ENCODE results near the gene P2RX5.

P2RX5 gene

GRCh38 chr17:3657874-3658783 lies 37.8 kb downstream of the P2RX5 start:
- no peak for DNase-seq (ENCODE audit: low read depth in 2 of 2, low spot score in 1 of 2)

DNA sequence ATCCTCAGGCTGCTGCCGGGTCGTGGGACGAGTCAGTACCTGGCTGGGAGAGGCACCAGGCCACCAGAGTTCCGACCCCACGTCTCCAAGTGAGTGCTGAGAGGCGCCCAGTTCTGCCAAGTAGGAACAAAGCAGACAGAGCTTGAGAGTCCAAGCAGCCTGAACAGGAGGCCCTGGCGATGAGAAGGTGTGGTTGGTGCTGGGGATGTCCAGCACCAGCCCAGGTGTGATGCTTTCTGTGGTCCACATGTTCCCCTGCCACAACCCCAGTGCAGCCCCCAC lies 38.4 kb downstream of the P2RX5 start:
- no peak for DNase-seq (ENCODE audit: low read depth in 2 of 2, low spot score in 1 of 2)

DNA sequence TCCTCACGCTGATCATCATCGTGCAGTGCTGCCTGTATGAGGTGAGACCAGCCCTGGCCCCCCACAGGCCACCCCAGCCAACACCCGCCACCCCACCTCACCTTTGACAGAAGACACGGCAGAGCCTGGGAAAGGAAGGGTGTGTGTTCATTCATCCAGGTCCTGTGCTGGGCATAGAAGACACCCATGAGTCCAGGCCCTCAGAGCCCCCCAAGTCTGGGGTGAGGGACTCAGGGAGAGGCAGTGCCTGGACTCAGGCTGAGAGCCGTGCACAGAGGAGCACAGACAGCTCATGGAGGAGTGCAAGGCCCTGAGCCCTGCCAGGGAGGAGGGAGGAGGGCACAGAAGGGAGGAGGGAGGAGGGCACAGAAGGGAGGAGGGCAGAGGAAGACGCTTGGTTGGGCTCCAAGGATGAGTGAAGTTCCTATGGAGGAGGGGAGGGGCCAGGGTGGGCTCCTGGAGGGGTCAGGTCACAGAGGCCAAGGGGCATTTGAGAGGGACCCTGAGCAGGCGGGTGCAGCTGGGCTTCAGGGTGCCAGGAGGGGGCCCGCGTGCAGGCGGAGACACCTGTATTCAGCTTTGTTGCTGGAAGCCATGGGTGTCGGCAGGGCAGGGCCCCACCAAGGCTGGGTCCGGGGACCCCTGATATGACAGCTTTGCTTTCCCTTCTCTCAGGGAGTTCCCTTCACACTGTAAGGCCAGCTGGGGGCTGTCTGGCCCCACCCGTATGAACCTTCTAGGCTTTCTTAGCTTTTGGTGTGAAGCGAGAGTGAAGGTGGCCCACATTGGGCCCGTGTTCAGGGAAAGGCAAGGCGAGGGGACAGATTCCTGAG lies 39.0 kb downstream of the P2RX5 start:
- DNase-seq (ENCODE audit: low read depth in 2 of 2, low spot score in 1 of 2) = no peak

- DNase-seq (ENCODE audit: low read depth in 2 of 2, low spot score in 1 of 2) = no peak
Observed at GRCh38 chr17:3656353-3656752, 39.6 kb downstream of the P2RX5 start.

DNA sequence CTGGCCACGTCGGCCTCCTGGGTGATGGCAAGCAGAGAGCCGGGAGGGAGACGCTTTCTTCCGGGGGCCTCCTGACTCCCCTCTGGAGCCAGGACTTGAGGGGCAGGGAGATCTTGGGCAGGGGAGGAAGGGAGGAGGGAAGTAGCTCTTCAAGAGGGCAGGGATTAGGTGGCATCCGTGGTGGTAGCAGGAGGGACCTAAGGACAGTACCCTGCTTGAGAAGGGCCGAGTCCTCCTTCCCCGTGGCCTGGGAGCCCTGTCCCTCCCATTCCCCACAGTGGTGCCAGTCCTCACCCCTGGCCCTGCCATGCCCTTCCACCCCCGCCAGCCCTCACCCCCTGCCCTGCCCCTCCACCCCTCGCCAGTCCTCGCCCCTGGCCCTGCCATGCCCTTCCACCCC lies 40.2 kb downstream of the P2RX5 start:
- no peak for DNase-seq (ENCODE audit: low read depth in 2 of 2, low spot score in 1 of 2)

GRCh38 chr17:3647769-3648555 lies 48.0 kb downstream of the P2RX5 start:
- no peak for DNase-seq (ENCODE audit: low read depth in 2 of 2, low spot score in 1 of 2)

GRCh38 chr17:3647251-3647650 lies 48.7 kb downstream of the P2RX5 start:
- DNase-seq (ENCODE audit: low read depth in 2 of 2, low spot score in 1 of 2) = no peak

- DNase-seq (ENCODE audit: low read depth in 2 of 2, low spot score in 1 of 2) = no peak
Observed at GRCh38 chr17:3645310-3645709, 50.6 kb downstream of the P2RX5 start.

DNA sequence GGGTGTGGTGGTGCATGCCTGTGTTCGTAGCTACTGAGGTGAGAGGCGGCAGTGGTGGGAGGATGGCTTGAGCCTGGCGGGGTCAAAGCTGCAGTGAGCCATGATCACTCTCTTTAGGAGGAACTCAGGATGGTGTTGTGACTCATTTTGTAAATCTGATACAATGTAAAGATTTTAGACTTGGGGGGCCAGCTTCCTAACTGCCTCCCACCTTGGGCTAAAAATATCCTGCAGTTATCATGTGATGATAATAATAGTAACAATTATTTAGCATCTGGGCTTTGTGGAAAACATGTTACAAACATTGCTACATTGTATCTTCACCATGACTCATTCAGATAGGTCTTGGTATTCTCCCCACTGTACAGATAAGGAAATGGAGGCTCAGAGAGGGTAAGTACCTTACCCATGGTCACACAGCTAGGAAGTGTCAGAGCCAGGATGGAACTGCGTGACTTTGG lies 52.0 kb downstream of the P2RX5 start:
- DNase-seq (ENCODE audit: low read depth in 2 of 2, low spot score in 1 of 2) = no peak

DNA sequence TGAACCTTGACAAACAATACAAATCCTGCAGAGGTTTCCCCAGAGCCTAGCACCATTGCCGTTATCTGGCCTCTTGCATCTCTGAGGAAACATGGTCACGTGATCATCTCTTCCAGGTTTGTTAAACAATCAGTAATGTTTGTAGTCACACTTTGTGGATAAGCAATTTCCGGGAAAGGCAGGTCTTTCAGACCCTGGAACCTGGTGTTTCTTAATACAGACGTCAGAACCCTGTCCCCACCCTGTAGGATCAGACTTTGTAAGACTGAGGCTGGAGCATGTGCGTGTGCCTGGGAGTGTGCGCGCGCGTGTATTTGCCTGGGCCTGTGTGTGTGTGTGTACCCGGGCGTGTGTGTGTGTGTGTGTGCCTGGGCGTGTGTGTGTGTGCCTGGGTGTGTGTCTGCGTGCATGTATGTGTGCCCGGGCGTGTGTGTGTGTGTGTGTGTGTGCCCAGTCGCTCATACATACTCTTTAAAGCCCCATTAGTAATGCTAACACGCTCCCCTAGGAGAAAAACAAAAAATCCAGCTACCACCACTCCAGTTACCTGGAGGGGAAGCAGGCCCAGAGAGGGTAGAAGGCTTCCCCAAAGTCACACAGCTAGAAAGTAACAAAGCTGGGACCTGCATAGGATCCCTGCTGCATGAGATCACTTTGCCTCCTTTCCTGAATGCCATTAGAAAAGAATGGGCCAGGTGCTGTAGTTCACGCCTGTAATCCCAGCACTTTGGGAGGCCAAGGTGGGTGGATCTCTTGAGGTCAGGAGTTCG lies 54.1 kb downstream of the P2RX5 start:
- DNase-seq (ENCODE audit: low read depth in 2 of 2, low spot score in 1 of 2) = no peak

DNA sequence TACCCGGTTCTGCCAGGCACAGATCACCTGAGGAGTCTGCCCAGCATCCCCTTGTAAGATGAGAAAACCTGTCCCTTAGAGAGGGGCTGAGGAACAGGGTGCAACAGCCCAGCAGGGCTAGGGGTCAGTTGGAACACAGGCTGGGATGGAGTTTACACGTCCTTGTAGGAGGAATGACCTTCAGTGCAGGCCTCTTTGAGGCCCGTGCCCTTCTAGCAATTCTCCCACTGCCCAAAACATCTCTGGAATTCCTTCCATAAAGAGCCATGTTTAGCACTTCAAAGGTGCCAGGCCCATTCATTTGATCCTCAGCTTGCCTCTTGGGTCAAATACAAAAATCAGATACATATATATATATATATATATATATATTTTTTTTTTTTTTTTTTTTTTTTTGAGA lies 54.9 kb downstream of the P2RX5 start:
- DNase-seq (ENCODE audit: low read depth in 2 of 2, low spot score in 1 of 2) = no peak

- DNase-seq (ENCODE audit: low read depth in 2 of 2, low spot score in 1 of 2) = no peak
Observed at GRCh38 chr17:3639981-3640596, 55.9 kb downstream of the P2RX5 start.

GRCh38 chr17:3636908-3637373 lies 59.0 kb downstream of the P2RX5 start:
- no peak for DNase-seq (ENCODE audit: low read depth in 2 of 2, low spot score in 1 of 2)

GRCh38 chr17:3636154-3636907 lies 59.6 kb downstream of the P2RX5 start, which contains the start of the genes CTNS and SHPK:
Gene CTNS (plus strand): TSS chr17:3636760. CDS start chr17:3640207, 3,447 bp downstream.
Gene SHPK (minus strand): TSS chr17:3636250. CDS start chr17:3636219, 31 bp downstream.
- peak; percentile 81 to 88 for DNase-seq (ENCODE audit: low read depth in 2 of 2, low spot score in 1 of 2)

- no peak for DNase-seq (ENCODE audit: low read depth in 2 of 2, low spot score in 1 of 2)
Observed at GRCh38 chr17:3635474-3636153, 60.3 kb downstream of the P2RX5 start.

GRCh38 chr17:3632287-3632686 lies 63.7 kb downstream of the P2RX5 start:
- no peak for DNase-seq (ENCODE audit: low read depth in 2 of 2, low spot score in 1 of 2)

GRCh38 chr17:3630781-3631180 lies 65.2 kb downstream of the P2RX5 start:
- no peak for DNase-seq (ENCODE audit: low read depth in 2 of 2, low spot score in 1 of 2)

GRCh38 chr17:3627769-3628167 lies 68.2 kb downstream of the P2RX5 start:
- no peak for DNase-seq (ENCODE audit: low read depth in 2 of 2, low spot score in 1 of 2)
